GM19455 (cell line): ENCODE measurements around the gene SRC.

ENCODE experiments used
- ATAC-seq: cut with Tn5 transposase; IDR thresholded peaks from one replicate; pipeline ENCODE4 v1.9.1; 2021; ENCODE audit not compliant: unreplicated experiment

SRC gene

DNA sequence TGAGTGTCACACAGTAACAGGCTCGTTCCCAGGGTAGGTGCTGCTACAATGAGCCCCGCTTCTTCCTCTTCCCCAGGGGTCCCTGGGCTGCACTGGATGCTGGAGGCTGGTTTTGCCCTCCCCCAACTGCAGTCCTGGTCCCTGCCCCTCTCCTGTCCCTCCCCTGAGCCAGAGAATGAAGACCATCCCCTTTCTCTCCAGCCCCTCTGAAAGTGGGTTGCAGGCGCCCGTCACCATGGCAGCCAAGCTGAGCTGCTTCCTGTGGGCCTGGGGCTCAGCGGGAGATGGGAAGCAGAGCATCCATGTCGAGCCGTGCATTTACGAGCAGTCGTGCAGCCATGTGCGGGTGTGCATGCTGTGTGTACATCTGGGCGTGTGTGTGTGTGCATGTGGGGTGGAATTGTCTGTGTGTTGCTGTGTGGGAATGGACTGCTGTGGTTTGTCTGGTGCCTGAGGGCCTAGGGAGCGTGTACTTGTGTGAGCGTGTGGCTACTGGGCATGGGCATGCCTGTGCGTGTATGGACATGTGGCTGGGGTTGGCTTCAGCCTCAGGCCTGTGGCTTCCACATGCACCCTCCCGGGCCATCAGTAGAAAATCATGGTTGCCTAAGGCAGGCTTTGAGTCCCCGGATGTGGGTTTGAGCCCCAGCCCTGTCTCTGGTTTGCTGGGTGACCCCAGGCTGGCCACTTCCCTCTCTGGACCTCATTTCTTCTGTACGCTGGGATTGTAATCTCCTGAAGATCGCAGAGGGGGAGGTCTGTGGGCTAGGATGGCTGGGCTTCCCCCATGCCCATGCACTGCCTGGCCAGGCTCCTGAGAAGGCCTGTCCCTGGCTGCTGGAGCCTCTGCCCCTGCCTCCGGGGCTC is 48.8 kb downstream of the SRC start:
- no peak for ATAC-seq

DNA sequence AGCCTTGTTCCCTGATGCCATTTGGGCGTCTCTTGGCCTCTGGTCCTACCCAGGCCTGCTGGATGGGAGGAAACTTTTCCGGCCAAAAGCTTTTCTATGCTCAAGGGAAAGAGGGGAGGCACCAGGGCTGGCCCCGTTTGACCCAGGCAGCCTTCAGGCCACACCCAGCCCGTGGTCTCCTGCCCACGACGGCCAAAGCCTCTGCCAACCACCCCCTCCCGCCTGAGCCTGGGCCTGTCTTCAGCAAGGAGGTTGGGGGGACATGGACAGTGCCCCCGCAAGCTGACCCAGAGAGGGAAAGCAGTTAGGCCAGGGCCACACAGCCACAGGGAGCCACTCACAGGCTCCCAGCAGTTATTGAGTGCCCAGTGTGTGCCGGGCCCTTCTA is 49.5 kb downstream of the SRC start:
- ATAC-seq: no peak

- no peak for ATAC-seq
These were observed 50.0 kb downstream of the SRC start for GRCh38 chr20:37395921-37396415.

DNA sequence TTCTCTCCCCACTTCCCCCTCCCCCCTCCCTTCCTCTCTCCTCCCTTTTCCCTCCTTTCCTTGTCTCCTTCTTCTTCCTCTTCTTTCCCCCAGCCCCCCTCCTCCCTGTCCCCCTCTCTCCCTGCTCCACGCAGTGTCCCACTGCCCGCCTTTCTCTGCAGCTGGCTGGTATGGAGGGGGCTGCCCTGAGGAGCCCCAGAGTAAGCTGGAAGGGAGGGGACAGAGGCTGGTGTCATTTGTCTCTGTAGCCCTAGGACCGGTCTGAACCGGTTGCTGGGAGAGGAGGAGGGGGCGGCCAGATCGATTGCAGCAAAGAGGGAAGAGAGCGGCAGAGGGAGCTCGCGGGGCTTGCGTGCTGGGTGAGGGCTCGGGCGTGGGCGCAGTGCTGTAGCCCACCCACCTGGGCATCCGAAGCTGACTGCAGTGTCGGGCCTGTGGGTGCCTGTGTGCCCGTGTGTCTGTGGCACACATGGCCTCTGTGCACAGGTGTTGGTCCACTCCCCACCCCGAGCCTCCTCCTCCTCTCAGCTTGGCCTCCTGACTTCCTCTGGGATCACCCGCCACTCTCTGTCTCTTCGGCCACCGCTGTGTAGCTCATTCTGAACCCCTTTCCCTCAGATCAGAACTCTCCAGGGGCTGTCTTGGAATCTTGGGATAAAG is 50.6 kb downstream of the SRC start:
- ATAC-seq: no peak

GRCh38 chr20:37397076-37397953 is 51.4 kb downstream of the SRC start:
- no peak for ATAC-seq

DNA sequence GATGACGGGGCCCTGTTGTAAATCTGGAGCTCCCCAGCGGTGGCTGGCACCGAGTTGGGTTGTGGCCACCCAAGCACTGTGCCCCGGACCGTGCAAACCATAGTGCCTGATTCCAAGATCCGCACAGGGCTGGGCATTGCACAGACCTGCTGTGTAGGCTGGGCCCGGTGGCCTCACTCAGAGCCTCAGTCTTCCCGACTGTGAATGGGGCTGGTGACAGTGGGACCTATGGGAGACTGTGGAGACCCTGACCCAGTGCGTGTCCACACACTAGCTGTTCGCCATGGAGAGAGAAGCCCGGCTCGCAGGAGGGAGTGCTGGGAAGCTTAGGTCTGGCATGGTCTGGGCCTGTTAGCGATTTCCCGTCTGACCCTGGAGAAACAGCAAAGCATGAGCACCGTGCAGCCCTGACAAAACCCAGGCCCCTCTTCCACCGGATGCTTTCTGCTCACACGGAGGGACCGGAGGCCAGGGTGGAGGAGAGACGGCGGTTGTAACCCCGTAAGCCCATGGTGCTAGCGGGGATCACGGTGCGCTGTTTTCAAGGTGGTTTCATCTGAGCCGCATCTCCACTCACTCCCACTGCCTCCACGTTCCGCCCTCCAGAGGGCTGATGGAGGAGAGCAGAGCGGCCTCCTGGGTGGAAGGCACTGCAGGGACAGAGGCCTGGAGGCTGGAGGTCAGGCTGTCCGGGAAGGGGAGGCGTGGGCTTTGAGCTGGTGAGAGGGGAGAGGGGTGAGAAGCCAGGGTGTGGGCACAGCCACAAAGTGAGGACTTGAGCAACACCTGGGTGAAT is 52.2 kb downstream of the SRC start:
- no peak for ATAC-seq

GRCh38 chr20:37398750-37399621 is 53.0 kb downstream of the SRC start:
- no peak for ATAC-seq

DNA sequence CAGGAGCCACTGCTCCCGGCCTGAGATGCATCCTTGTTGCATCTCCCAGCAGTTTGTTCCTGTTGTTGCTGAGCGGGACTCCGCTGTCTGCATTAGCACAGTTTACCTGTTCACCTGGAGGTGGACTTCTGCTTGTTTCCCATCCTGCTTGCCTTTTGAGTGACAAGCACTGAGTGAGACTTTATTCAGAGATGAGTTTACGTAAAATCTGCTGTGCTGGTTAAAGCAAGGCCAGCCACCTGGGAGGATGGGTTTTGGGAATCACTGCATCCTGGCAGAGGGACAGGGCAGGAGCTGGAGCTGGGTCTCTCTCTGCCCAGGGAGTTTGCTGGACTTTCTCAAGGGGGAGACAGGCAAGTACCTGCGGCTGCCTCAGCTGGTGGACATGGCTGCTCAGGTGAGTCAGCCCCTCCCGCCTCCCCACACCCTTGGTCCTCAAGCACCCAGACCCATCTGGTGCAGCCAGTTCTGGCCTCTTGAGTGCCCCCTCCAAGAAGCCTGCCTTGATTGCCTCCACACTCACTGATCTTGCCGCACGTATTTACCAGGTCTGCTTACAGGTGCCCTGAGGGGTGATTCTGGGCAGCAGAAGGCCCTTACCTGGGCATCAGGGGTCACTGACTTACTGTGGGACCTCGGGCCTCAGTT is 55.5 kb downstream of the SRC start:
- no peak for ATAC-seq

DNA sequence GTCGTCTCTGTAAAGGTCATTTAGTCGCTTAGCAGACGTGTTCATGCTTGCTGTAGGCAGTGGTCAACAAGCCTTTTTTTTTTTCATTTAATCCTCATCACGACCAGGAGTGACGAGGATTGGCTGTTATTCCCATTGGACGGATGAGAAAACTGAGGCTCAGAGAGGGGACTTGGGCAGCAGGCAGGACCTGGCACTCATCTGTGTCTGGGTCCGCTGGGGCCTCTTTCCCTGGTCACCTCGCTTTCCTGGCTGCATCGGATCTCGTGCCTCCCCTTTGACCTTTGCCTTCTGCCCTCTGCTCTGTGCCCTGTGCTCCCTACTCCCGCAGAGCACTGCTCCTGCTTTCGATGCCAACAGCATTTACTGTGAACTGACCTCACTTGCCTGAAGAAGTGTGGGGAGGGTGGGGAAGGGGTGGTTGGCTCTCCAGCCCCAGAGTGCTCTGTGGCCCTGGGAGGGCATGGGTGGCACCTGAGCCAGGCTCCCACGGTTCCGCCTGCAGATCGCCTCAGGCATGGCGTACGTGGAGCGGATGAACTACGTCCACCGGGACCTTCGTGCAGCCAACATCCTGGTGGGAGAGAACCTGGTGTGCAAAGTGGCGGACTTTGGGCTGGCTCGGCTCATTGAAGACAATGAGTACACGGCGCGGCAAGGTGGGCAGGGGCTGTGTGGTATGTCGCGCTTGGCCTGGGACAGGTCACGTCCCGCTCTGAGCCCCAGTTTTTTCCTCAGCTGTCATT is 56.2 kb downstream of the SRC start:
- ATAC-seq: no peak

GRCh38 chr20:37403107-37404033 is 57.4 kb downstream of the SRC start:
- no peak for ATAC-seq

- no peak for ATAC-seq
These were observed 58.5 kb downstream of the SRC start for GRCh38 chr20:37404461-37404890.

- ATAC-seq: no peak
These were observed 59.5 kb downstream of the SRC start for GRCh38 chr20:37405351-37405897.

DNA sequence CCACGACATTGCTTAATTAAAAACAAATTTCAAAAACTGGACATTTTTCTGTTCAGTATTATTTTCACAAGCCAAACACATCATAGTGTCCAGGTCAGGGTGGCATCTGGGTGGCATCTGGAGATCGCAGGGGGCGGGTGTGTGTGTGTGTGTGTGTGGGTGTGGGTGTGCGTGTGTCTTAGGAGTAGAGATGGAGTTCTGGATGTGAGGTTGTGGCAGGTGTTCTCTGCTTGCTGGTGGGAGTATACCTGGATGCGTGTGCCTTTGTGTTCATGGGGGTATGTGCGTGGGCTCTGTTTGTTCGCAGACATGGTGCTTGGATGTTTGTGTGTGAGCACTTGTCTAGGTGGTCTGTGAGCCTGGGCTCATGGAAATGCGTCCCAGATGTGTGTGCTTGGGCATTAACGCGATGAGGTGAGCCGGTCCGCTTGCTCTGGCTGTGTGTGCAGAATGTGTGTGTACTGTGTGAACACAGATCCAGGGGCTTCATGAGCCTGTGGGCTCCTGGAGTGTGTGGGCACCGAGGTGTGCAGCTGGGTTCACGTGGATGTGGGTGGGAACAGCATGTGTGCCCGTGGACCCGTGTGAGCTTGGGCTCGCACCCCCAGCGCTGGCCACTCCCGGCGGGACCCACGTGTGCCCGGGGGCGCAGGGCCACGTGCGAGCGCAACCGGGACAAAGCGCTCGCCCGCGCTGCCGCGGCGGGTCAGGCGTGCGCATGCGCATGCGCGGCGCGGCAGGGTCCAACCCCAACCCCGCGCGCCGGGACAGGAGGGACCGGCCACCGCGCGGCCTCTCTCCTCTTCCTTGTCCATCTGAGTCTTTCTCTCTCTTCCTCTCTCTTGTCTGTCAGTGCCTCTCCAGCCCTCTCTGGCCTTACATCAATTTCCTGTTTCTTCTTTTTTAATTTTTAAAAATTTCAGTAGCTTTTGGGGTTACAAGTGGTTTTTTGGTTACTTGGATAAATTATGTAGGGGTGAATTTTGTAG is 60.4 kb downstream of the SRC start:
- no peak for ATAC-seq

DNA sequence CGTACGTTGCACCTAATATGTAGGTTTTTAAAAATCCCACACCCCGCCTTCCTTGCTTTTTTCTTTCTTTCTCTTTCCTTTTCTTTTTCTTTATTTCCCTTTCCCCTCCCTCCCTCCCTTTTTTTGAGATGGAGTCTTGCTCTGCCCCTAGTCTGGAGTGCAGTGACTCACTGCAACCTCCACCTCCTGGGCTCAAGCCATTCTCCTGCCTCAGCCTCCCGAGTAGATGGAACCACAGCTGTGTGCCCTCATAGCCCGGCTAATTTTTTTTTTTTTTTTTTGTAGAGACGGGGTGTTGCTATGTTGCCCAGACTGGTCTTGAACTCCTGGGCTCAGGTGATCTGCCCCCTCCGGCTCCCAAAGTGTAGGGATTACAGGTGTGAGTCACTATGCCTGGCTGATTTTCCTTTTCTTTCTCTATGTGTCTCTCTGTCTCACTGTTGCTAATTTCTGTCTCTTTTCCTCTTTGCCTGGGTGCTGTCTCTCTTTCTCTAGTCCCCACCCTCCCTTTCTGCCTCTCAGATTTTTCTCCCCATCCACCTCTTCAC is 61.2 kb downstream of the SRC start:
- no peak for ATAC-seq

DNA sequence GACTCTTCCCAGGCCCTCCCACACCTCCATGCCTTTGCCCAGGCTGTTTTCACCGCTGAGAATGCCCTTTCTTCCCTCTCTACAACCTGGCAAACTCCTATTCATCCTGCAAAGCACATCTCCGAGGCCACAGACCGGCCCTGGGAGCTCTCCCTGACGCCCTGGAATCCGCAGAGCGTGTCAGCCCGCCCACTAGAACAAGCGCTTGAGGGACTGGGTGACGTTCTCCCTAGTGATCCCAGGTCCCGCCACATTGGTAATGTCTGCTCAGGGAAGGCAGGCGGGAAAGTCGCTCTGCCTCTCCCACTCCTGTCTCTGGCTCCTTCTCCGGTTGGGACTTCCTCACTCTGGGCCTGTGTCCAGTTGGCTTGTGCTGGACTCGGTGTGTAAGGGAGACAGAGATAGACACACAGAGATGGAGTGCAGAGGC is 61.6 kb downstream of the SRC start:
- no peak for ATAC-seq
